ENCODE results near the gene TRAM2. TPM values are rescaled to one million over a fixed set of nuclear protein-coding genes. Genes with fewer than 3 reads are reported as not detected.

The TRAM2 gene
- total and polyA plus RNA-seq, 9 of the 15 experiments (the other 6 are each of a cell fraction or from before 2014, with no cell fraction given) = 2.6 to 13.3 (median 8.9) TPM

DNA sequence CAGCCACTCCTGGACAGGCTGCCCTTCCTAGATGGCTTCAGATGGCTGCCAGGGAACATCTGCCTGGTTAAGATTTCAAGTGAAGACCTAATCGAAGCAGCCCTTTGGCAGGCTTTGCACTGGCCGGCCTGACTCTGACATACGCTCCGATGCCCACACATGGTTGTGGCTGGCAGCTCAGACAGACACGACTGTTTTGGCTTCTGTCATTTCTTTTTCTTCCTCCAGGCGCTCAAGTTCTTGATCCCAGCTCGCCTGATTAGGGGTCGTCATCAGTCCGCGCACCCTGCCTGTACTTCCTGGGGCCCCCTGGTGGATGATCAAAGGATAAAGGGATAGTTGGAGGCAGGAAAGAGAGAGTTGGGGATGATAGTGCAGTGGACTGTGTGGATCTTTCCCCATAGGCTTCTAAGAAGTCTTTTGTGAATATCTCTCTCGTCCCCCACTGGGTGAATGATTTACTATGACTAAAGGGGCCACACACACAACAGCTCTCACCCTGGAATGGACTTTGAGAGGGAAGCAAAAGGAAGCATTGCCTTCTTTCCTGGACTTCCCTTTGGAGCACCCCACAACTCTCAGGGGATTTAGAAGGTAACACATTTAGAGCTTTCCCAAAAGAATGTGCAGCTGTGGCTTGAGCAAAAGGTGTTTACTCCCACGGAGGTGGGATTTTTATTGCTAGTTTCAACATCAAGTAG, 21.4 kb upstream of the TRAM2 start (continued):
- TF ChIP-seq, protein P1, sequence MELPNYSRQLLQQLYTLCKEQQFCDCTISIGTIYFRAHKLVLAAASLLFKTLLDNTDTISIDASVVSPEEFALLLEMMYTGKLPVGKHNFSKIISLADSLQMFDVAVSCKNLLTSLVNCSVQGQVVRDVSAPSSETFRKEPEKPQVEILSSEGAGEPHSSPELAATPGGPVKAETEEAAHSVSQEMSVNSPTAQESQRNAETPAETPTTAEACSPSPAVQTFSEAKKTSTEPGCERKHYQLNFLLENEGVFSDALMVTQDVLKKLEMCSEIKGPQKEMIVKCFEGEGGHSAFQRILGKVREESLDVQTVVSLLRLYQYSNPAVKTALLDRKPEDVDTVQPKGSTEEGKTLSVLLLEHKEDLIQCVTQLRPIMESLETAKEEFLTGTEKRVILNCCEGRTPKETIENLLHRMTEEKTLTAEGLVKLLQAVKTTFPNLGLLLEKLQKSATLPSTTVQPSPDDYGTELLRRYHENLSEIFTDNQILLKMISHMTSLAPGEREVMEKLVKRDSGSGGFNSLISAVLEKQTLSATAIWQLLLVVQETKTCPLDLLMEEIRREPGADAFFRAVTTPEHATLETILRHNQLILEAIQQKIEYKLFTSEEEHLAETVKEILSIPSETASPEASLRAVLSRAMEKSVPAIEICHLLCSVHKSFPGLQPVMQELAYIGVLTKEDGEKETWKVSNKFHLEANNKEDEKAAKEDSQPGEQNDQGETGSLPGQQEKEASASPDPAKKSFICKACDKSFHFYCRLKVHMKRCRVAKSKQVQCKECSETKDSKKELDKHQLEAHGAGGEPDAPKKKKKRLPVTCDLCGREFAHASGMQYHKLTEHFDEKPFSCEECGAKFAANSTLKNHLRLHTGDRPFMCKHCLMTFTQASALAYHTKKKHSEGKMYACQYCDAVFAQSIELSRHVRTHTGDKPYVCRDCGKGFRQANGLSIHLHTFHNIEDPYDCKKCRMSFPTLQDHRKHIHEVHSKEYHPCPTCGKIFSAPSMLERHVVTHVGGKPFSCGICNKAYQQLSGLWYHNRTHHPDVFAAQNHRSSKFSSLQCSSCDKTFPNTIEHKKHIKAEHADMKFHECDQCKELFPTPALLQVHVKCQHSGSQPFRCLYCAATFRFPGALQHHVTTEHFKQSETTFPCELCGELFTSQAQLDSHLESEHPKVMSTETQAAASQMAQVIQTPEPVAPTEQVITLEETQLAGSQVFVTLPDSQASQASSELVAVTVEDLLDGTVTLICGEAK (IDR thresholded peaks at IDR 0.05) = 0 out of 2 replicates have a peak, but pooled peaks have one; percentile 16
- TF ChIP-seq, protein P1 (CRISPR knock-in tag; IDR thresholded peaks at IDR 0.05) = no peak
- TF ChIP-seq PCBP1 (IDR thresholded peaks at IDR 0.05; ENCODE audit: low read depth, low read length, poor library complexity, severe bottlenecking) (no peak), ATF7 (IDR thresholded peaks at IDR 0.05) (peak; percentile 52), MTA2 (IDR thresholded peaks at IDR 0.05; ENCODE audit: low read depth) (no peak), ESRRA (IDR thresholded peaks at IDR 0.05; ENCODE audit: borderline replicate concordance, low read depth) (0 out of 2 replicates have a peak, but pooled peaks have one; percentile 19), HSF4 (CRISPR knock-in tag; IDR thresholded peaks at IDR 0.05; ENCODE audit: borderline replicate concordance) (no peak), ZNF707 (CRISPR knock-in tag; conservative IDR thresholded peaks at IDR 0.05) (no peak), CREM (IDR thresholded peaks at IDR 0.05; ENCODE audit: low read depth) (peak; percentile 98), KDM1A (IDR thresholded peaks at IDR 0.05) (no peak), PHF20 (IDR thresholded peaks at IDR 0.05; ENCODE audit: partially characterized antibody) (peak; percentile 95), HDGF (IDR thresholded peaks at IDR 0.05) (no peak), KHSRP (IDR thresholded peaks at IDR 0.05) (no peak), NEUROD1 (IDR thresholded peaks at IDR 0.05; ENCODE audit: borderline replicate concordance, low read depth, low read length, partially characterized antibody) (no peak), SOX6 (IDR thresholded peaks at IDR 0.05) (peak; percentile 26; the same call in 1 of the 2 replicates), DPF2 (IDR thresholded peaks at IDR 0.05) (0 out of 2 replicates have a peak, but pooled peaks have one; percentile 36), MTA1 (IDR thresholded peaks at IDR 0.05; ENCODE audit: borderline replicate concordance) (peak; percentile 97), NCOA2 (IDR thresholded peaks at IDR 0.05; ENCODE audit: partially characterized antibody in 2 of 2) (peak in 1 of 2 experiments; percentile 45)
- TF ChIP-seq, protein P2, sequence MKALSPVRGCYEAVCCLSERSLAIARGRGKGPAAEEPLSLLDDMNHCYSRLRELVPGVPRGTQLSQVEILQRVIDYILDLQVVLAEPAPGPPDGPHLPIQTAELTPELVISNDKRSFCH (CRISPR knock-in tag; IDR thresholded peaks at IDR 0.05) = no peak
- TF ChIP-seq, protein P2 (tag; IDR thresholded peaks at IDR 0.05) = 0 out of 2 replicates have a peak, but pooled peaks have one; percentile 22
